Esophagus muscularis mucosa (tissue), 4 donors: ENCODE data around the gene METTL6. TPM values are rescaled to one million over a fixed set of nuclear protein-coding genes. Genes with fewer than 3 reads are reported as not detected.
"Not testable (repeated sequence)": the region's sequence is repeated elsewhere in the genome, so short reads cannot be mapped to it uniquely, and the experiment has no call there.

Experiments used
- DNase-seq: peaks from one replicate; pipeline ENCODE4 v3.0.0-alpha.2; 2017; ENCODE audit errors: extremely low spot score
- H3K27ac ChIP-seq, 4 donors: fragments of 200-600 bp; sonication (generic); replicated peaks in 1 of 4; 1 replicate in 3 of 4; 2 replicates in 1 of 4; pipeline ENCODE4 v1.5.1; 2016 to 2019; ENCODE audit warnings: mild to moderate bottlenecking in 1 of 4
- H3K27me3 ChIP-seq, 4 donors: fragments of 200-600 bp; sonication (generic); one replicate each; pipeline versions ENCODE4 v1.5.1 to v1.6.0; 2016 to 2019
- H3K36me3 ChIP-seq, 4 donors: fragments of 200-600 bp; sonication (generic); one replicate each; pipeline ENCODE4 v1.5.1; 2016 to 2019
- H3K4me1 ChIP-seq, 4 donors: fragments of 200-600 bp; sonication (generic); one replicate each; pipeline ENCODE4 v1.5.1; 2016 to 2019
- H3K4me3 ChIP-seq, 4 donors: fragments of 200-600 bp; sonication (generic); 1 replicate in 2 of 4; 2 replicates in 2 of 4; pipeline ENCODE4 v1.5.1; 2016 to 2019; ENCODE audit warnings: mild to moderate bottlenecking in 4 of 4, moderate library complexity in 1 of 4
- H3K9me3 ChIP-seq, 4 donors: fragments of 200-600 bp; sonication (generic); 1 replicate in 3 of 4; 2 replicates in 1 of 4; pipeline ENCODE4 v1.5.1; 2016 to 2019
- EP300 ChIP-seq: sonication (generic); formaldehyde crosslinking; IDR thresholded peaks from one replicate; pipeline ENCODE4 v1.6.1; 2017; ENCODE audit warnings: antibody characterized with exemption
- POLR2A ChIP-seq: fragments of 450-650 bp; IDR thresholded peaks from one replicate; pipeline ENCODE4 v1.6.1; 2017; ENCODE audit warnings: antibody characterized with exemption, moderate library complexity, mild to moderate bottlenecking, low read depth
- POLR2AphosphoS5 ChIP-seq, 2 donors: sonication (generic); formaldehyde crosslinking; IDR thresholded peaks; one replicate each; pipeline ENCODE4 v1.6.1; 2017; ENCODE audit warnings: antibody characterized with exemption in 2 of 2
- WGBS: methylation state at CpG from one replicate; pipeline ENCODE4 v1.1.5; 2018; 5-methylcytosine and 5-hydroxymethylcytosine counted together
- intact Hi-C: fragments of 100-400 bp; cut with DNase I; formaldehyde crosslinking; loops from one replicate; pipeline ENCODE4 v1.15.1; 2023
- total RNA-seq, 4 donors: library from RNA; depleted of rRNA; stranded (reverse); fragments of >200 nt; gene quantifications; one replicate each; pipeline versions ENCODE4 v1.1.0 to v1.2.1, GENCODE V29; 2016
- TF ChIP-seq, protein P1 (sequence below), 3 experiments: fragments of 200-600 bp in 2 of 3; fragments of 450-650 bp in 1 of 3; sonication (generic) in 2 of 3; IDR thresholded peaks; one replicate each; pipeline ENCODE4 v1.5.1; 2017 to 2019; ENCODE audit warnings: antibody characterized with exemption in 3 of 3, mild to moderate bottlenecking in 2 of 3, moderate library complexity in 1 of 3

The METTL6 gene
- total RNA-seq, 4 donors from 2014 or later, result 10.9 to 18.7 (median 11.8) TPM

DNA sequence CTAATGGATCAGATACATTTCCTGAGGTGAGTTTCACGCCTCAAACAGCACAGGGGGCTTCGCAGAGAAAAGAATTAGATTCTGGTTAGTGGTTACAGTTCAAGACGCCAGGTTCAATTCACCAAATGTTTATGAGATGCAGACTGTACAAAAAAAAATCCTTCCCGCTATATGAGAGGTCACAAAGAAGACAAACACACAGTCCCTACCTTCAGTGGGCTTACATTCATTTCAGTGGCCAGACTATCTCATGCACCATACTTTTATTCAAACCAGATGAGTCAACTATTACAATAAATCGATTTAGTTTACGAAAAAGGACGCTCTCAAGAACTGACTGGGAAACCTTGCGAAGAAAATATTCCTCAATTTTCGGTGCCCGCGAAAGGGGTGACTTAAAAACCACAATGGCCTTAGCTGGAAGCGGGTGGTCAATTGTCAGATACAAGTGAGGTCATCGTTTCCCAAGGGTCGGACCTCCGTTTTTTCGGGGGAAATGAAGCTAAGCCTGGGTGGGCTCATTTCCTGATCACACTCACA, 695 bp downstream of the METTL6 start:
- H3K27me3 ChIP-seq, result no peaks in the 10 kb centered on the region
- peaks cover 1 to 49% (median 36%) of the 10 kb centered on the region in 4 donors for H3K36me3 ChIP-seq
- 48% methylated on average over 16 of the region's 16 CpGs for WGBS
- peaks cover 24 to 64% (median 42%) of the 10 kb centered on the region in 4 donors for H3K4me1 ChIP-seq
- peak overlapping the region; percentile 72 to 93 (median 83) for H3K4me3 ChIP-seq
- H3K27ac ChIP-seq, result peak overlapping the region; percentile 76 to 84 (median 81)
- intact Hi-C loops, result loop anchor here (5.0 kb wide), 1 partner anchor 131 kb away; no protein-coding TSS in a partner anchor
- no peaks in the 10 kb centered on the region for H3K9me3 ChIP-seq
- TF ChIP-seq, protein P1, sequence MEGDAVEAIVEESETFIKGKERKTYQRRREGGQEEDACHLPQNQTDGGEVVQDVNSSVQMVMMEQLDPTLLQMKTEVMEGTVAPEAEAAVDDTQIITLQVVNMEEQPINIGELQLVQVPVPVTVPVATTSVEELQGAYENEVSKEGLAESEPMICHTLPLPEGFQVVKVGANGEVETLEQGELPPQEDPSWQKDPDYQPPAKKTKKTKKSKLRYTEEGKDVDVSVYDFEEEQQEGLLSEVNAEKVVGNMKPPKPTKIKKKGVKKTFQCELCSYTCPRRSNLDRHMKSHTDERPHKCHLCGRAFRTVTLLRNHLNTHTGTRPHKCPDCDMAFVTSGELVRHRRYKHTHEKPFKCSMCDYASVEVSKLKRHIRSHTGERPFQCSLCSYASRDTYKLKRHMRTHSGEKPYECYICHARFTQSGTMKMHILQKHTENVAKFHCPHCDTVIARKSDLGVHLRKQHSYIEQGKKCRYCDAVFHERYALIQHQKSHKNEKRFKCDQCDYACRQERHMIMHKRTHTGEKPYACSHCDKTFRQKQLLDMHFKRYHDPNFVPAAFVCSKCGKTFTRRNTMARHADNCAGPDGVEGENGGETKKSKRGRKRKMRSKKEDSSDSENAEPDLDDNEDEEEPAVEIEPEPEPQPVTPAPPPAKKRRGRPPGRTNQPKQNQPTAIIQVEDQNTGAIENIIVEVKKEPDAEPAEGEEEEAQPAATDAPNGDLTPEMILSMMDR (IDR thresholded peaks at IDR 0.05), result no peak
- TF ChIP-seq POLR2A, result no peak
- no peak for TF ChIP-seq POLR2AphosphoS5 (IDR thresholded peaks at IDR 0.05)
- TF ChIP-seq EP300, result no peak
- DNase-seq, result no peak

DNA sequence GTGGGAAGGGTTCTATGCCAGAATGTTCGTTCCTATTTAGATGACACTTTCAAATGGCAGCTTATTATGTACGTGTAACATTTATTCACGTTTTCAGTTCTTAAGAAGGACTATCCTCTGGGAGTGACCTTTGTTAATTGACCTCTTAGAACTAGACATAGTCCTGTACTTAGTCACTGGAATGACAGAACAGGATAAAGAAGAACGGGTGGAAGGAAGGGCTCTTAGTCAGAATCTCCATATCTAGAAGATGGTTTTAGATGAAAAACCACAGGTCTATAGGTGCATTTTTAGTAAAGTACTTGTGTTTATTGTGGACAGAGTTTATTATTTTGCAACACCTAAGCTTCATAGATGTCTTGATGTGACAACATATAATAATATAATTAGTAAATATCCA, 6.5 kb downstream of the METTL6 start:
- no peak overlapping the region for H3K4me3 ChIP-seq
- no peak for DNase-seq
- TF ChIP-seq POLR2A (no peak), EP300 (no peak), POLR2AphosphoS5 (IDR thresholded peaks at IDR 0.05) (no peak)
- TF ChIP-seq, protein P1 (IDR thresholded peaks at IDR 0.05), result no peak
- 84% methylated on average over 4 of the region's 4 CpGs for WGBS
- H3K27ac ChIP-seq, result no peak overlapping the region
- no peaks in the 10 kb centered on the region for H3K9me3 ChIP-seq
- H3K36me3 ChIP-seq, result peaks cover 12 to 74% (median 44%) of the 10 kb centered on the region in 4 donors
- H3K4me1 ChIP-seq, result peaks cover 4 to 13% (median 10%) of the 10 kb centered on the region in 4 donors
- intact Hi-C loops, result no loop called here
- no peaks in the 10 kb centered on the region for H3K27me3 ChIP-seq

DNA sequence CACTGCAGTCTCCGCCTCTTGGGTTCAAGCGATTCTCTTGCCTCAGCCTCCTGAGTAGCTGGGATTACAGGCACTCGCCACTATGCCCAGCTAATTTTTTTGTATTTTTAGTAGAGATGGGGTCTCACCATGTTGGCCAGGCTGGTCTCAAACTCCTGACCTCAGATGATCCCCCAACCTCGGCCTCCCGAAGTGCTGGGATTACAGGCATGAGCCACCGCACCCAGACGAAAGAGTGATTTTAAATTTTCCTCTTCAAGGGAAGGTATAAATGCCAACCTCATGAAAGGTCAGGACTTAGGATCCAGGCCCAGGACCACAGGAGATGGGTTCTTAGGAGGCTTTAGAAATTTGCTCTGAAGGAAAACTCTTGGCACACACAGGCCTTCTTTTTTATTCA, 16.4 kb downstream of the METTL6 start:
- H3K36me3 ChIP-seq, result peaks cover 39 to 74% (median 57%) of the 10 kb centered on the region in 4 donors
- intact Hi-C loops, H3K4me1 ChIP-seq, DNase-seq, H3K27me3 ChIP-seq, H3K4me3 ChIP-seq, H3K27ac ChIP-seq, H3K9me3 ChIP-seq: not testable (repeated sequence)
- WGBS, result 97% methylated on average over 7 of the region's 7 CpGs

DNA sequence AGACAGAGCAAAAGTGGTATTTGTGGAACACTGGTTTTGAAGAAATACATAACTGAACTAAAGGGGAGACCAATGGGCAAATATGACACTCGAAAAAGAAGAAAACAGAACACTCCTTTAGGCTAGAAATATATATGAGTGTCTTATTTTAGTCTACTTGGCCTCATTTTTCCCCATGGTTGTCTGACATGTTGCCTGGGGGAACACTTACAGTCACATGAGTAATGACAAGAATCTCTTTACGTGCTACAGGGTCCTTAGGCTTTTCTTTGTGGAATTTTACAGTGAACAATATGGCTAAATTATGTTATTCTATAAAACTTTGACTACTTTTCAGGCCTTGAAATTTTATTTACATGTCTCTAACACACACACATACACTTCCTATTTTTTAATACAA, 17.6 kb downstream of the METTL6 start:
- Histone ChIP-seq H3K27ac (no peak overlapping the region), H3K4me3 (no peak overlapping the region), H3K27me3 (no peaks in the 10 kb centered on the region), H3K36me3 (peaks cover 30 to 62% (median 48%) of the 10 kb centered on the region in 4 donors), H3K4me1 (peaks cover 0 to 3% (median 0%) of the 10 kb centered on the region in 4 donors), H3K9me3 (no peaks in the 10 kb centered on the region)
- DNase-seq, result no peak
- 95% methylated on average over 2 of the region's 2 CpGs for WGBS
- TF ChIP-seq POLR2AphosphoS5 (IDR thresholded peaks at IDR 0.05), result no peak
- no peak for TF ChIP-seq POLR2A
- TF ChIP-seq EP300, result no peak
- TF ChIP-seq, protein P1 (IDR thresholded peaks at IDR 0.05), result no peak
- intact Hi-C loops, result loop anchor here (5.0 to 10.0 kb wide), 2 partner anchors 207 to 305 kb away; no protein-coding TSS in a partner anchor

DNA sequence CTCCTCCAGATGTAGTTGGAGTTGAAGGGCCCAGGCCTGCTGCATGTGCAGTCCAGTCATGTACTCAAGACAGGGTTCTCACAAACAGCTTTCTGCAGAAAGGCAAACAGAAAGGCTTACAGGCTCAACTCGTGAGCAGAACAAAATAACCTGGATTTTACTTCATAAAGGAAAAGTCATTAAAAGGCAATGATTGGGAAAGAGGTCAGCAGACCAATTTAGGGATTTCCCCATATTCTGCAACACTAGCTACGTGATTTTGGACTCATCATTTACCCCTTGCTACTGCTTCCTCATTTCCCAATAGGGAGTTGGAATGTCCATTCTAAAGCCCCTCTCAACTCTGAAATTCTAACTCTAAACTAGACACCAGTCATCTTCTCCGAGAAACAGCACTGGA, 18.1 kb downstream of the METTL6 start:
- Histone ChIP-seq H3K27me3 (no peaks in the 10 kb centered on the region), H3K9me3 (no peaks in the 10 kb centered on the region), H3K4me1 (peaks cover 0 to 3% (median 0%) of the 10 kb centered on the region in 4 donors), H3K36me3 (peaks cover 25 to 56% (median 43%) of the 10 kb centered on the region in 4 donors), H3K4me3 (no peak overlapping the region), H3K27ac (no peak overlapping the region)
- TF ChIP-seq POLR2AphosphoS5 (IDR thresholded peaks at IDR 0.05), result no peak
- no peak for TF ChIP-seq POLR2A
- TF ChIP-seq, protein P1 (IDR thresholded peaks at IDR 0.05), result no peak
- no peak for TF ChIP-seq EP300
- 79% methylated on average over 3 of the region's 3 CpGs for WGBS
- intact Hi-C loops, result loop anchor here (5.0 to 10.0 kb wide), 2 partner anchors 207 to 304 kb away; no protein-coding TSS in a partner anchor
- no peak for DNase-seq
